K562 (cell line): ENCODE measurements around the gene CCDC9B. TPM values are rescaled to one million over a fixed set of nuclear protein-coding genes. Genes with fewer than 3 reads are reported as not detected.

Experiments used
- FOXK2 ChIP-seq, 2 experiments: fragments of 450-650 bp; IDR thresholded peaks in 1 of 2; conservative IDR thresholded peaks in 1 of 2; 2 replicates each; pipeline ENCODE4 v1.6.1; 2016; ENCODE audit warnings: low read depth in 2 of 2, mild to moderate bottlenecking in 1 of 2
- HMGN3 ChIP-seq: IDR thresholded peaks from 2 replicates; pipeline ENCODE4 v1.6.1; 2011; ENCODE audit warnings: borderline replicate concordance, low read depth, mild to moderate bottlenecking, mixed read lengths, low read length; ENCODE audit not compliant: insufficient read length; ENCODE audit errors: extremely low read depth
- HNRNPL ChIP-seq: fragments of 200-400 bp; formaldehyde crosslinking; IDR thresholded peaks from 2 replicates; pipeline ENCODE4 v1.6.1; 2017; ENCODE audit warnings: low read depth, mild to moderate bottlenecking, low read length
- PTTG1 ChIP-seq: fragments of 450-650 bp; IDR thresholded peaks from 2 replicates; pipeline ENCODE4 v1.6.1; 2016; ENCODE audit warnings: low read depth, mild to moderate bottlenecking, missing genetic modification characterization, missing compliant biosample characterization
- SUPT5H ChIP-seq: fragments of 450-650 bp; IDR thresholded peaks from 2 replicates; pipeline ENCODE4 v1.6.1; 2016
- ZNF253 ChIP-seq: fragments of 250-450 bp; sonication (Bioruptor Pico); conservative IDR thresholded peaks from 2 replicates; pipeline ENCODE4 v1.6.1; 2021; ENCODE audit warnings: mild to moderate bottlenecking
- ZNF282 ChIP-seq: sonication (generic); formaldehyde crosslinking; IDR thresholded peaks from 2 replicates; pipeline ENCODE4 v1.8.1; 2023; ENCODE audit warnings: missing genetic modification reagents
- polyA plus RNA-seq, 8 experiments: library from polyadenylated mRNA; depleted of rRNA in 4 of 8; stranded (reverse) in 5 of 8; unstranded in 3 of 8; fragments of >200 nt; fragmentation: Nextera tagmentation in 2 of 8; fragmentation: Illumina TruSeq in 1 of 8; extraction: Ambion mirVana in 2 of 8; extraction: Trizol in 1 of 8; gene quantifications; 2 replicates each; pipeline versions ENCODE4 v1.2.1 to v1.2.3, GENCODE V29; 2011 to 2014; ENCODE audit warnings: inconsistent platforms in 1 of 8, missing spikeins in 1 of 8
- total RNA-seq, 7 experiments: library from RNA; depleted of rRNA in 6 of 7; stranded (reverse); fragments of >200 nt in 6 of 7; fragmentation: Illumina TruSeq in 2 of 7; extraction: Trizol in 2 of 7; gene quantifications; 2 replicates each; pipeline versions ENCODE4 v1.2.1 to v1.2.3, GENCODE V29; 2011 to 2021; ENCODE audit warnings: low replicate concordance in 1 of 7
- TF ChIP-seq, protein P1 (sequence below): fragments of 150-350 bp; conservative IDR thresholded peaks from 2 replicates; pipeline ENCODE4 v1.6.1; 2014; ENCODE audit warnings: low read length
- TF ChIP-seq, protein P2 (sequence below): fragments of 250-450 bp; sonication (Bioruptor Pico); IDR thresholded peaks from 2 replicates; pipeline ENCODE4 v1.8.0; 2021; ENCODE audit warnings: moderate library complexity, mild to moderate bottlenecking, inconsistent platforms
- TF ChIP-seq, protein P3 (sequence below): fragments of 450-650 bp; IDR thresholded peaks from 2 replicates; pipeline ENCODE4 v1.7.1; 2018; ENCODE audit warnings: mild to moderate bottlenecking, low read depth; ENCODE audit not compliant: partially characterized antibody
- TF ChIP-seq, protein P4 (sequence below): fragments of 450-650 bp; formaldehyde crosslinking; IDR thresholded peaks from 2 replicates; pipeline ENCODE4 v1.4.0; 2020; ENCODE audit warnings: mild to moderate bottlenecking
- TF ChIP-seq, protein P5 (sequence below): fragments of 250-450 bp; sonication (Bioruptor Pico); IDR thresholded peaks from 2 replicates; pipeline ENCODE4 v1.4.0; 2020; ENCODE audit warnings: mild to moderate bottlenecking, moderate library complexity, borderline replicate concordance
- TF ChIP-seq, protein P6 (sequence below): fragments of 250-450 bp; sonication (Bioruptor Pico); IDR thresholded peaks from 2 replicates; pipeline ENCODE4 v1.9.0; 2021; ENCODE audit warnings: mild to moderate bottlenecking, inconsistent platforms

The CCDC9B gene
- total and polyA plus RNA-seq, 9 of the 15 experiments (the other 6 are each of a cell fraction or from before 2014, with no cell fraction given): 0.01 to 0.47 (median 0.15) TPM; not detected in 1

DNA sequence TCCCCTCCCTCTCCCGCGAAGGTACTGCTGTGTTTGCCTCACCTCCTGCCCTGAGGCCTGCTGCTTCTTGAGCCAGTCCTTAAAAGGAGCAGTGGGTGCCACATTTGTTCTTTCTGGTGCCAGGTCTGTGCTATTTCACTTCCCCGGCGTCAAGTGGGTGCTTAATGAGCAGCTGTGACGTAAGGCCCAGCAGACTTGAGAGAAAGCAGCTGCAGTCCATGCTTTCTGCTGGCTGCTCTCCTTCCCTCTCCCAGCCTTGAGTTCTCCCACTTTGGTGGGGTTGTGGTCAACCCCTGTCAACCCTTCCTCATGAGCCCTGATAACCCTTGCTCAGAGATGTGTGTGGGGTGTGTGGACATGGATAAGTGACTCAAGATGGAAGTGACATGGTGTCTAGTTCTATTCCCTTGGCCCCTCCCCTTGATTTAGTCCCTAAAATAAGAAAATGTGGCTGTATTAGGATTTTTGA, 10.3 kb downstream of the CCDC9B start (continued):
- TF ChIP-seq, protein P1, sequence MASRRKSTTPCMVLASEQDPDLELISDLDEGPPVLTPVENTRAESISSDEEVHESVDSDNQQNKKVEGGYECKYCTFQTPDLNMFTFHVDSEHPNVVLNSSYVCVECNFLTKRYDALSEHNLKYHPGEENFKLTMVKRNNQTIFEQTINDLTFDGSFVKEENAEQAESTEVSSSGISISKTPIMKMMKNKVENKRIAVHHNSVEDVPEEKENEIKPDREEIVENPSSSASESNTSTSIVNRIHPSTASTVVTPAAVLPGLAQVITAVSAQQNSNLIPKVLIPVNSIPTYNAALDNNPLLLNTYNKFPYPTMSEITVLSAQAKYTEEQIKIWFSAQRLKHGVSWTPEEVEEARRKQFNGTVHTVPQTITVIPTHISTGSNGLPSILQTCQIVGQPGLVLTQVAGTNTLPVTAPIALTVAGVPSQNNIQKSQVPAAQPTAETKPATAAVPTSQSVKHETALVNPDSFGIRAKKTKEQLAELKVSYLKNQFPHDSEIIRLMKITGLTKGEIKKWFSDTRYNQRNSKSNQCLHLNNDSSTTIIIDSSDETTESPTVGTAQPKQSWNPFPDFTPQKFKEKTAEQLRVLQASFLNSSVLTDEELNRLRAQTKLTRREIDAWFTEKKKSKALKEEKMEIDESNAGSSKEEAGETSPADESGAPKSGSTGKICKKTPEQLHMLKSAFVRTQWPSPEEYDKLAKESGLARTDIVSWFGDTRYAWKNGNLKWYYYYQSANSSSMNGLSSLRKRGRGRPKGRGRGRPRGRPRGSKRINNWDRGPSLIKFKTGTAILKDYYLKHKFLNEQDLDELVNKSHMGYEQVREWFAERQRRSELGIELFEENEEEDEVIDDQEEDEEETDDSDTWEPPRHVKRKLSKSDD: no peak
- TF ChIP-seq, protein P2, sequence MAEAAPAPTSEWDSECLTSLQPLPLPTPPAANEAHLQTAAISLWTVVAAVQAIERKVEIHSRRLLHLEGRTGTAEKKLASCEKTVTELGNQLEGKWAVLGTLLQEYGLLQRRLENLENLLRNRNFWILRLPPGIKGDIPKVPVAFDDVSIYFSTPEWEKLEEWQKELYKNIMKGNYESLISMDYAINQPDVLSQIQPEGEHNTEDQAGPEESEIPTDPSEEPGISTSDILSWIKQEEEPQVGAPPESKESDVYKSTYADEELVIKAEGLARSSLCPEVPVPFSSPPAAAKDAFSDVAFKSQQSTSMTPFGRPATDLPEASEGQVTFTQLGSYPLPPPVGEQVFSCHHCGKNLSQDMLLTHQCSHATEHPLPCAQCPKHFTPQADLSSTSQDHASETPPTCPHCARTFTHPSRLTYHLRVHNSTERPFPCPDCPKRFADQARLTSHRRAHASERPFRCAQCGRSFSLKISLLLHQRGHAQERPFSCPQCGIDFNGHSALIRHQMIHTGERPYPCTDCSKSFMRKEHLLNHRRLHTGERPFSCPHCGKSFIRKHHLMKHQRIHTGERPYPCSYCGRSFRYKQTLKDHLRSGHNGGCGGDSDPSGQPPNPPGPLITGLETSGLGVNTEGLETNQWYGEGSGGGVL (CRISPR knock-in tag): no peak
- TF ChIP-seq, protein P3, sequence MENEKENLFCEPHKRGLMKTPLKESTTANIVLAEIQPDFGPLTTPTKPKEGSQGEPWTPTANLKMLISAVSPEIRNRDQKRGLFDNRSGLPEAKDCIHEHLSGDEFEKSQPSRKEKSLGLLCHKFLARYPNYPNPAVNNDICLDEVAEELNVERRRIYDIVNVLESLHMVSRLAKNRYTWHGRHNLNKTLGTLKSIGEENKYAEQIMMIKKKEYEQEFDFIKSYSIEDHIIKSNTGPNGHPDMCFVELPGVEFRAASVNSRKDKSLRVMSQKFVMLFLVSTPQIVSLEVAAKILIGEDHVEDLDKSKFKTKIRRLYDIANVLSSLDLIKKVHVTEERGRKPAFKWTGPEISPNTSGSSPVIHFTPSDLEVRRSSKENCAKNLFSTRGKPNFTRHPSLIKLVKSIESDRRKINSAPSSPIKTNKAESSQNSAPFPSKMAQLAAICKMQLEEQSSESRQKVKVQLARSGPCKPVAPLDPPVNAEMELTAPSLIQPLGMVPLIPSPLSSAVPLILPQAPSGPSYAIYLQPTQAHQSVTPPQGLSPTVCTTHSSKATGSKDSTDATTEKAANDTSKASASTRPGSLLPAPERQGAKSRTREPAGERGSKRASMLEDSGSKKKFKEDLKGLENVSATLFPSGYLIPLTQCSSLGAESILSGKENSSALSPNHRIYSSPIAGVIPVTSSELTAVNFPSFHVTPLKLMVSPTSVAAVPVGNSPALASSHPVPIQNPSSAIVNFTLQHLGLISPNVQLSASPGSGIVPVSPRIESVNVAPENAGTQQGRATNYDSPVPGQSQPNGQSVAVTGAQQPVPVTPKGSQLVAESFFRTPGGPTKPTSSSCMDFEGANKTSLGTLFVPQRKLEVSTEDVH: no peak
- TF ChIP-seq, protein P4, sequence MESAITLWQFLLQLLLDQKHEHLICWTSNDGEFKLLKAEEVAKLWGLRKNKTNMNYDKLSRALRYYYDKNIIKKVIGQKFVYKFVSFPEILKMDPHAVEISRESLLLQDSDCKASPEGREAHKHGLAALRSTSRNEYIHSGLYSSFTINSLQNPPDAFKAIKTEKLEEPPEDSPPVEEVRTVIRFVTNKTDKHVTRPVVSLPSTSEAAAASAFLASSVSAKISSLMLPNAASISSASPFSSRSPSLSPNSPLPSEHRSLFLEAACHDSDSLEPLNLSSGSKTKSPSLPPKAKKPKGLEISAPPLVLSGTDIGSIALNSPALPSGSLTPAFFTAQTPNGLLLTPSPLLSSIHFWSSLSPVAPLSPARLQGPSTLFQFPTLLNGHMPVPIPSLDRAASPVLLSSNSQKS: no peak
- TF ChIP-seq ZNF253 (CRISPR knock-in tag): no peak
- no peak for TF ChIP-seq HMGN3
- TF ChIP-seq PTTG1 (tag): no peak
- TF ChIP-seq, protein P5, sequence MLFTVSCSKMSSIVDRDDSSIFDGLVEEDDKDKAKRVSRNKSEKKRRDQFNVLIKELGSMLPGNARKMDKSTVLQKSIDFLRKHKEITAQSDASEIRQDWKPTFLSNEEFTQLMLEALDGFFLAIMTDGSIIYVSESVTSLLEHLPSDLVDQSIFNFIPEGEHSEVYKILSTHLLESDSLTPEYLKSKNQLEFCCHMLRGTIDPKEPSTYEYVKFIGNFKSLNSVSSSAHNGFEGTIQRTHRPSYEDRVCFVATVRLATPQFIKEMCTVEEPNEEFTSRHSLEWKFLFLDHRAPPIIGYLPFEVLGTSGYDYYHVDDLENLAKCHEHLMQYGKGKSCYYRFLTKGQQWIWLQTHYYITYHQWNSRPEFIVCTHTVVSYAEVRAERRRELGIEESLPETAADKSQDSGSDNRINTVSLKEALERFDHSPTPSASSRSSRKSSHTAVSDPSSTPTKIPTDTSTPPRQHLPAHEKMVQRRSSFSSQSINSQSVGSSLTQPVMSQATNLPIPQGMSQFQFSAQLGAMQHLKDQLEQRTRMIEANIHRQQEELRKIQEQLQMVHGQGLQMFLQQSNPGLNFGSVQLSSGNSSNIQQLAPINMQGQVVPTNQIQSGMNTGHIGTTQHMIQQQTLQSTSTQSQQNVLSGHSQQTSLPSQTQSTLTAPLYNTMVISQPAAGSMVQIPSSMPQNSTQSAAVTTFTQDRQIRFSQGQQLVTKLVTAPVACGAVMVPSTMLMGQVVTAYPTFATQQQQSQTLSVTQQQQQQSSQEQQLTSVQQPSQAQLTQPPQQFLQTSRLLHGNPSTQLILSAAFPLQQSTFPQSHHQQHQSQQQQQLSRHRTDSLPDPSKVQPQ: no peak
- TF ChIP-seq HNRNPL: no peak
- TF ChIP-seq, protein P6, sequence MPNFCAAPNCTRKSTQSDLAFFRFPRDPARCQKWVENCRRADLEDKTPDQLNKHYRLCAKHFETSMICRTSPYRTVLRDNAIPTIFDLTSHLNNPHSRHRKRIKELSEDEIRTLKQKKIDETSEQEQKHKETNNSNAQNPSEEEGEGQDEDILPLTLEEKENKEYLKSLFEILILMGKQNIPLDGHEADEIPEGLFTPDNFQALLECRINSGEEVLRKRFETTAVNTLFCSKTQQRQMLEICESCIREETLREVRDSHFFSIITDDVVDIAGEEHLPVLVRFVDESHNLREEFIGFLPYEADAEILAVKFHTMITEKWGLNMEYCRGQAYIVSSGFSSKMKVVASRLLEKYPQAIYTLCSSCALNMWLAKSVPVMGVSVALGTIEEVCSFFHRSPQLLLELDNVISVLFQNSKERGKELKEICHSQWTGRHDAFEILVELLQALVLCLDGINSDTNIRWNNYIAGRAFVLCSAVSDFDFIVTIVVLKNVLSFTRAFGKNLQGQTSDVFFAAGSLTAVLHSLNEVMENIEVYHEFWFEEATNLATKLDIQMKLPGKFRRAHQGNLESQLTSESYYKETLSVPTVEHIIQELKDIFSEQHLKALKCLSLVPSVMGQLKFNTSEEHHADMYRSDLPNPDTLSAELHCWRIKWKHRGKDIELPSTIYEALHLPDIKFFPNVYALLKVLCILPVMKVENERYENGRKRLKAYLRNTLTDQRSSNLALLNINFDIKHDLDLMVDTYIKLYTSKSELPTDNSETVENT (CRISPR knock-in tag): no peak
- TF ChIP-seq ZNF282 (CRISPR knock-in tag): no peak
- no peak for TF ChIP-seq SUPT5H
- peak in 1 of 2 experiments; percentile 41; a peak in 1 of 4 replicates for TF ChIP-seq FOXK2 (conservative IDR thresholded peaks at IDR 0.05 in 1 of 2, IDR thresholded peaks at IDR 0.05 in 1 of 2; ENCODE audit: low read depth in 2 of 2)
